Omental fat pad (tissue), 4 donors: ENCODE data around the gene BCAS1. TPM values are rescaled to one million over a fixed set of nuclear protein-coding genes. Genes with fewer than 3 reads are reported as not detected.

Experiments
- ATAC-seq: fragments of 150-250 bp; one replicate; pipeline ENCODE4 v1.9.1; 2016; ENCODE audit warnings: mild to moderate bottlenecking, moderate library complexity; ENCODE audit not compliant: low FRiP score
- DNase-seq: peaks from one replicate; pipeline ENCODE4 v3.0.0-alpha.2; 2019; ENCODE audit warnings: low spot score
- total RNA-seq, 4 donors: library from RNA; depleted of rRNA; stranded (reverse); fragments of >200 nt; gene quantifications; one replicate each; pipeline ENCODE4 v1.1.0, GENCODE V29; 2016
- TF ChIP-seq, protein P1 (sequence below), 3 donors: fragments of 450-650 bp; IDR thresholded peaks; one replicate each; pipeline ENCODE4 v1.5.1; 2016 to 2017; ENCODE audit warnings: antibody characterized with exemption in 3 of 3, mild to moderate bottlenecking in 3 of 3, moderate library complexity in 2 of 3

The BCAS1 gene
- total RNA-seq, 4 donors from 2014 or later: 0.50 to 2.2 (median 0.56) TPM; not detected in 1

DNA sequence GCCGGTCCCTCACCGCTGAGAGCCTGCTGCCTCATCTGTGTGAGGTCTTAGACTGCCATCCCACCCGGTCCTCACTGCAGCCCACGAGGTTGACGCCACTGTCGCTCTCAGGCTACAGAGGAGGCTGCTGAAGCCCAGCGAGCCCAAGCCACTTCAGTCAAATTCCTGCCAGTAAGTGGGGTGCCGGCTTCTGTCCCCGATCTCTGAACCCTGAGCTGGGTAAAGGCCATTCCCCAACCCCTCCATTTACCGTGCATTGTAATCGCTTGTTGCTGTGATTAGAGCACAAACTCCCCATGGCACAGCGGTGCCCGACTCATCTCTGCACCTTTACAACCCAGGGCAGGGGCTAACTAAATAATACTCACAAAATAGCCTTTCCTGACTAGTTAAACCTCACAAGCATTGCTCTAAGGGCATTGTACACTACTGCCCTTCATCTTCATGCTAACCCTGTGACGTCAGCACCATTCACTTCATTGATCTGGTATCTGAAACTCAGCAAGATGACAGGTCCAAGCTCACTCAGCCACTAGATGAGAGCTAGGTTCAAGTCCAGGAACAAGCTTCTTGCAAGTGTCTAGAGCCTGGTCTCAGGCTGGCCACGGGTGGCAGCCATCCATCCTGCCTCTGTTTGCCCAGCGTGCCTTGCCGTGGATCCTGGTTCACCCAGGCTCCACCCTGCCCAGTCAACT lies 122.7 kb downstream of the BCAS1 start:
- ATAC-seq (no peak), DNase-seq (no peak)
- TF ChIP-seq, protein P1, sequence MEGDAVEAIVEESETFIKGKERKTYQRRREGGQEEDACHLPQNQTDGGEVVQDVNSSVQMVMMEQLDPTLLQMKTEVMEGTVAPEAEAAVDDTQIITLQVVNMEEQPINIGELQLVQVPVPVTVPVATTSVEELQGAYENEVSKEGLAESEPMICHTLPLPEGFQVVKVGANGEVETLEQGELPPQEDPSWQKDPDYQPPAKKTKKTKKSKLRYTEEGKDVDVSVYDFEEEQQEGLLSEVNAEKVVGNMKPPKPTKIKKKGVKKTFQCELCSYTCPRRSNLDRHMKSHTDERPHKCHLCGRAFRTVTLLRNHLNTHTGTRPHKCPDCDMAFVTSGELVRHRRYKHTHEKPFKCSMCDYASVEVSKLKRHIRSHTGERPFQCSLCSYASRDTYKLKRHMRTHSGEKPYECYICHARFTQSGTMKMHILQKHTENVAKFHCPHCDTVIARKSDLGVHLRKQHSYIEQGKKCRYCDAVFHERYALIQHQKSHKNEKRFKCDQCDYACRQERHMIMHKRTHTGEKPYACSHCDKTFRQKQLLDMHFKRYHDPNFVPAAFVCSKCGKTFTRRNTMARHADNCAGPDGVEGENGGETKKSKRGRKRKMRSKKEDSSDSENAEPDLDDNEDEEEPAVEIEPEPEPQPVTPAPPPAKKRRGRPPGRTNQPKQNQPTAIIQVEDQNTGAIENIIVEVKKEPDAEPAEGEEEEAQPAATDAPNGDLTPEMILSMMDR (IDR thresholded peaks at IDR 0.05): no peak

DNA sequence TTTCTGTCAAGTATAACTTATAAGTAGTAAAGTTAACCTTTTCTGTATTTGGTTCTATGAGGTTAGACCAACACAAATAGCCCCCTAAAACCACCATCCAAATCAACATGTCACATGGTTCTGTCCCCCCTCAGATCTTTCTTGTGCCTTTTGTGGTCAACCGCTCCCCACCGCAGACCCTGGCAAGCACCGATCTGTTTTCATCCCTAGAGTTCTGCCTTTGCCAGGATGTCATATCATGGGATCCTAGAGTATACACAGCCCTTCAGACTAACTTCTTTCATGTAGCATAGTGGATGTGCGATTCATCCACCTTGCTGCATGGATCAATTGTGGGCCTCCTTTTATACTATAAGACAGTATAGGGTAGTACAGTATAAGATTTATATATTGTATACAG lies 124.3 kb downstream of the BCAS1 start:
- DNase-seq (no peak), ATAC-seq (no peak)
- TF ChIP-seq, protein P1 (IDR thresholded peaks at IDR 0.05): no peak

DNA sequence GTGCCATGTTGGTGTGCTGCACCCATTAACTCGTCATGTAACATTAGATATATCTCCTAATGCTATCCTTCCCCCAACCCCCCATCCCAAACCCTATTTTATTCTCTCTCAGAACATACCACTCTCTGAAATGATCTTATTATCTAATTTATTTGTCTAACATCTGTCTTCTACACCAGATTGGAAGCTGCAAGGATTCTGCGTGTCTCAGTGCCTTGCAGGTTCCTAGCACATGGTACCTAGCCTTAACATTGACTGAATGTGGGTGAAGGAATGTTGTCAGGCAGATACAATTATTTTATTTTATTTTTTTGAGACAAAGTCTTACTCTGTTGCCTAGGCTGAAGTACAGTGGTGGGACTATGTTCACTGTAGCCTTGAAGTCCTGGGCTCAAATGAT lies 124.9 kb downstream of the BCAS1 start:
- ATAC-seq (no peak), DNase-seq (no peak)
- TF ChIP-seq, protein P1 (IDR thresholded peaks at IDR 0.05): no peak

DNA sequence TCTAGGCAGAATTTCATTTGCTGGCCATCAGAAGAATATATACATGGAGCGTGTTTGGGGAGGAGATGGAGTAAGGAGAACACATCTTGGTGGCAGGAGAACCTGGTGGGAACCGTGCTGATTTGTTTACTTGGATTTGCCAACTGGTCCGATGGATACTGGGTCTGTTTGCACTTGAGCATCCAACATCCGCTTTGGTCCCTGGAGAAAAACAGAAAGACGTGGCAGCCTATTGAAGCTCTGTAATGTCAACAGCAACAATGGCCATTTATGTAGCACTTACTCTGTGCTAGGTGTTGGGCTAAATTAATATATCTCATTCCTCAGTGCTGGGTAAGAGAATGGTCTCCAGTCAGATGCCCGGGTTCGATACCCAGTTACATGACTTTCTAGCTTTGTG lies 125.6 kb downstream of the BCAS1 start:
- ATAC-seq (no peak), DNase-seq (no peak)
- TF ChIP-seq, protein P1 (IDR thresholded peaks at IDR 0.05): no peak

DNA sequence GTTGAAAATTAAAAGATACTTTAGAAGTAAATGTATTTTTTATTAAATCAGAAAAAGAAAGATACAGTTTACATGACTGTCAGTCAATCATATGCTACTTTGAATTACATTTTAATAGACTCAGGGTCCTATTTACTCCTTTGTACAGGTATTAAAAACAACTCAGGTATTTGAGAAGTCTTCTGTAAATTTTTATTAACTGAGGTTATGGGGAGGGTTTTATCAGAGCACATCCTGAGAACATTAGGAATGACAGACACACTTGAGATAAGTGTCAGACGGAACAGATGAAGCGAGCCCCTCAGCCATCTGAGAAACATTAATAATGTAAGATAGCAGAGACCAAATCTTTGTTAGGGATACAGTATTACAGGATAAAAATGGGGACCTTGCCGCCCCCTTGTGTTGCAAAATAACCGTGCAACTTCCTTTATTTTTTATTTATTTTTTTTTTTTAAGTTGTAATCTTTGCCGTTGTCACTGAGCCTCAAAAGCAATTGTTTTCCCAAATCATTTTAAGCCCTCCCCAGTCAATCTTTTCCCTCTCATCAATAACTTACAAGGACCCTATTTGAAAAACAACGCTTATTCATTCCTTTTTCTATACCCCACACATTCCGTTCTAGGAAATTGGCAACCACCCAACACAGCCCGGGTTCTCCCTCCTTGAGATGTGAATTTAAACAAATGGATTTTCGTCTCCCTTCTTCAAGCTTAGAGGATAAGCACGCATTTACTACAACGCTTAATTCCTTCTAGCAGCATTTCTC lies 126.7 kb downstream of the BCAS1 start:
- TF ChIP-seq, protein P1 (IDR thresholded peaks at IDR 0.05): no peak
- no peak for ATAC-seq
- DNase-seq: no peak

DNA sequence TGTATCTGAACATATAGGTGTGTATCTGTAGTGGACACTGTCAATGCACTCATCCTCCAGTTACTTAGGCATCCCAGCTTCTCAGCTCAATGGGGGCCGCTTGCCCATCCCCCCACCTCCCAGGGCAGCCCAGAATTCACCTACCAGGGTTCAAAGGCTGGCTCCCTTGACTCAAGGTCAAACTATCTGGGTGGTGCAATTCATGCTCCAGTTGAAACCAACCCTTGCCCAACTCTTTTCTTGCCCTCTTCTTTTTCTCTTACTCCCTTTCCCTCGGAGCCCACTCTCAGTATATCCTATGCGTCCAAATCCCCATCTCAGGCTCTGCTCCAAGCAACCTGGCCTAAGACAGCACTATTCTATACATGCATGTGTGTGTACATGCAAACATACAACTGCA lies 127.4 kb downstream of the BCAS1 start:
- TF ChIP-seq, protein P1 (IDR thresholded peaks at IDR 0.05): no peak

DNA sequence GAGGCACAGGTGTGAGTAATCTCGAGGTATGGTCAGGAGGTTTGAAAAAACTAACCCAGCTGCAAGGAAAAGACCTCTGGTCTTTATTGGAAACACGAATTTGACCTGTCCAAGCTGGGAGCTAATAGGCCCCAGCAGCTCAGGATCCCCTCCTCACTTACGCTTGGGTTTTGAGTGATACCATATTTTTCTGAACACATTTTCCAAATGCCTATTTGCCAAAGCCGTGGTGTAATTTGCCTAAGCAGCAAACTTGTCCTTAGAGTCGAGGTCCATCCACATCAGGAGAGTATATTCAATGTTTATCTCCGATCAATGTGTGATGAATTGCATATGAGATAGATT lies 128.0 kb downstream of the BCAS1 start:
- TF ChIP-seq, protein P1 (IDR thresholded peaks at IDR 0.05): no peak
- DNase-seq: no peak
- ATAC-seq: no peak

More for the DNA sequence above, 127.4 kb downstream of the BCAS1 start:
- ATAC-seq: no peak
- no peak for DNase-seq
